ENCODE results near the gene STAU1.

- TF ChIP-seq CTCF (optimal IDR thresholded peaks at IDR 0.05 in 1 of 3, IDR thresholded peaks at IDR 0.05 in 1 of 3, conservative IDR thresholded peaks at IDR 0.05 in 1 of 3; ENCODE audit: extremely low read depth in 1 of 3, insufficient read depth in 2 of 3, low read length in 3 of 3) (no peak), EZH2 (IDR thresholded peaks at IDR 0.05; ENCODE audit: low read length) (no peak)
Measured at GRCh38 chr20:49136817-49137571, 51.1 kb downstream of the STAU1 start.
